SK-N-SH (cell line): ENCODE data around the gene DENND5B.

Experiments
- CTCF ChIP-seq: fragments of 200-600 bp; sonication (generic); IDR thresholded peaks from 2 replicates; pipeline ENCODE4 v1.6.1; 2017; ENCODE audit warnings: antibody characterized with exemption, mild to moderate bottlenecking, moderate library complexity
- ELF1 ChIP-seq: IDR thresholded peaks from 2 replicates; pipeline ENCODE4 v1.4.0; 2012
- EP300 ChIP-seq, 2 experiments: IDR thresholded peaks; 2 replicates each; pipeline versions ENCODE4 v1.4.0 to v1.6.1; 2012; ENCODE audit warnings: borderline replicate concordance in 1 of 2, low read depth in 1 of 2, low read length in 1 of 2
- GABPA ChIP-seq: IDR thresholded peaks from 2 replicates; pipeline ENCODE4 v1.4.0; 2012; ENCODE audit warnings: low read depth, mild to moderate bottlenecking
- RAD21 ChIP-seq: IDR thresholded peaks from 2 replicates; pipeline ENCODE4 v1.6.1; 2012; ENCODE audit warnings: mild to moderate bottlenecking, low read length
- RCOR1 ChIP-seq: fragments of 150-350 bp; IDR thresholded peaks from 2 replicates; pipeline ENCODE4 v1.6.1; 2017; ENCODE audit warnings: antibody characterized with exemption, low read length
- REST ChIP-seq: IDR thresholded peaks from 2 replicates; pipeline ENCODE4 v1.6.1; 2012; ENCODE audit warnings: mild to moderate bottlenecking, low read depth, low read length, moderate library complexity
- RFX5 ChIP-seq: IDR thresholded peaks from 2 replicates; pipeline ENCODE4 v1.6.1; 2012; ENCODE audit warnings: mild to moderate bottlenecking, improper control_type of control experiment, low read length
- TEAD4 ChIP-seq: IDR thresholded peaks from 2 replicates; pipeline ENCODE4 v1.4.0; 2012; ENCODE audit warnings: mild to moderate bottlenecking, borderline replicate concordance; ENCODE audit not compliant: insufficient read depth
- USF2 ChIP-seq: fragments of 150-350 bp; IDR thresholded peaks from 2 replicates; pipeline ENCODE4 v1.6.1; 2017; ENCODE audit warnings: antibody characterized with exemption, low read length, low read depth, borderline replicate concordance

- TF ChIP-seq CTCF (no peak), REST (no peak), TEAD4 (no peak), RFX5 (no peak), USF2 (no peak), RCOR1 (no peak), GABPA (no peak), ELF1 (no peak), RAD21 (no peak), EP300 (IDR thresholded peaks at IDR 0.05; ENCODE audit: borderline replicate concordance in 1 of 2, low read depth in 1 of 2, low read length in 1 of 2) (no peak)
Observed at GRCh38 chr12:31337952-31338351, 253.0 kb downstream of the DENND5B start.
